ENCODE measurements around the gene CRB2.

- TF ChIP-seq CEBPB (IDR thresholded peaks at IDR 0.05; ENCODE audit: low read depth, low read length), result no peak
- TF ChIP-seq SMC3 (IDR thresholded peaks at IDR 0.05; ENCODE audit: low read depth, low read length), result peak; percentile 68
- no peak for TF ChIP-seq RCOR1 (IDR thresholded peaks at IDR 0.05; ENCODE audit: insufficient replicate concordance, low read length)
Measured at GRCh38 chr9:123401879-123402513, 46.0 kb downstream of the CRB2 start.

Measured in IMR-90 (cell line).